ENCODE measurements around the gene KCNT2.
"Not testable (repeated sequence)": the region's sequence is repeated elsewhere in the genome, so short reads cannot be mapped to it uniquely, and the experiment has no call there.

KCNT2 gene

GRCh38 chr1:196515904-196516303 lies 92.3 kb downstream of the KCNT2 start:
- no peak for TF ChIP-seq CTCF (IDR thresholded peaks at IDR 0.05)
- no peak overlapping the region for H3K4me3 ChIP-seq (ENCODE audit: low read depth in 1 of 2, low read length in 1 of 2)
- H3K9me3 ChIP-seq = no peaks in the 10 kb centered on the region
- H3K4me1 ChIP-seq (ENCODE audit: control insufficient read depth in 1 of 2, insufficient read depth in 1 of 2, low read depth in 1 of 2, low read length in 1 of 2) = no peaks in the 10 kb centered on the region
- no peaks in the 10 kb centered on the region for H3K27me3 ChIP-seq
- H3K27ac ChIP-seq = no peak overlapping the region
- H3K36me3 ChIP-seq = no peaks in the 10 kb centered on the region

GRCh38 chr1:196513821-196514220 lies 94.4 kb downstream of the KCNT2 start:
- Histone ChIP-seq H3K27ac (no peak overlapping the region), H3K36me3 (no peaks in the 10 kb centered on the region), H3K27me3 (no peaks in the 10 kb centered on the region), H3K9me3 (no peaks in the 10 kb centered on the region), H3K4me1 (ENCODE audit: control insufficient read depth in 1 of 2, insufficient read depth in 1 of 2, low read depth in 1 of 2, low read length in 1 of 2) (no peaks in the 10 kb centered on the region), H3K4me3 (ENCODE audit: low read depth in 1 of 2, low read length in 1 of 2) (no peak overlapping the region)
- TF ChIP-seq CTCF (IDR thresholded peaks at IDR 0.05) = no peak

GRCh38 chr1:196510451-196510850 lies 97.8 kb downstream of the KCNT2 start:
- H3K4me3 ChIP-seq (ENCODE audit: low read depth in 1 of 2, low read length in 1 of 2) = no peak overlapping the region
- no peak for TF ChIP-seq CTCF (IDR thresholded peaks at IDR 0.05)
- H3K9me3 ChIP-seq = no peaks in the 10 kb centered on the region
- H3K27ac ChIP-seq = no peak overlapping the region
- no peaks in the 10 kb centered on the region for H3K27me3 ChIP-seq
- H3K36me3 ChIP-seq = no peaks in the 10 kb centered on the region
- no peaks in the 10 kb centered on the region for H3K4me1 ChIP-seq (ENCODE audit: control insufficient read depth in 1 of 2, insufficient read depth in 1 of 2, low read depth in 1 of 2, low read length in 1 of 2)

GRCh38 chr1:196504224-196504623 lies 104.0 kb downstream of the KCNT2 start:
- not testable (repeated sequence) for H3K9me3 ChIP-seq; H3K27me3 ChIP-seq; H3K36me3 ChIP-seq; H3K27ac ChIP-seq; H3K4me3 ChIP-seq (ENCODE audit: low read depth in 1 of 2, low read length in 1 of 2); H3K4me1 ChIP-seq (ENCODE audit: control insufficient read depth in 1 of 2, insufficient read depth in 1 of 2, low read depth in 1 of 2, low read length in 1 of 2)

- Histone ChIP-seq H3K4me3 (ENCODE audit: low read depth in 1 of 2, low read length in 1 of 2) (no peak overlapping the region), H3K9me3 (no peaks in the 10 kb centered on the region), H3K4me1 (ENCODE audit: control insufficient read depth in 1 of 2, insufficient read depth in 1 of 2, low read depth in 1 of 2, low read length in 1 of 2) (no peaks in the 10 kb centered on the region), H3K36me3 (no peaks in the 10 kb centered on the region), H3K27me3 (no peaks in the 10 kb centered on the region), H3K27ac (no peak overlapping the region)
- TF ChIP-seq CTCF (IDR thresholded peaks at IDR 0.05) = no peak
Measured at GRCh38 chr1:196502437-196502836, 105.8 kb downstream of the KCNT2 start.

GRCh38 chr1:196501760-196502428 lies 106.3 kb downstream of the KCNT2 start:
- TF ChIP-seq CTCF (IDR thresholded peaks at IDR 0.05) = no peak
- Histone ChIP-seq H3K36me3 (no peaks in the 10 kb centered on the region), H3K4me3 (ENCODE audit: low read depth in 1 of 2, low read length in 1 of 2) (no peak overlapping the region), H3K27ac (no peak overlapping the region), H3K27me3 (no peaks in the 10 kb centered on the region), H3K9me3 (no peaks in the 10 kb centered on the region), H3K4me1 (ENCODE audit: control insufficient read depth in 1 of 2, insufficient read depth in 1 of 2, low read depth in 1 of 2, low read length in 1 of 2) (no peaks in the 10 kb centered on the region)

Measured in neutrophil (primary cell).